K562 (cell line): Measurements from ENCODE around the gene NRSN2. TPM values are rescaled to one million over a fixed set of nuclear protein-coding genes. Genes with fewer than 3 reads are reported as not detected.

Experiments
- polyA plus RNA-seq, 8 experiments: library from polyadenylated mRNA; depleted of rRNA in 4 of 8; stranded (reverse) in 5 of 8; unstranded in 3 of 8; fragments of >200 nt; fragmentation: Nextera tagmentation in 2 of 8; fragmentation: Illumina TruSeq in 1 of 8; extraction: Ambion mirVana in 2 of 8; extraction: Trizol in 1 of 8; gene quantifications; 2 replicates each; pipeline versions ENCODE4 v1.2.1 to v1.2.3, GENCODE V29; 2011 to 2014; ENCODE audit warnings: inconsistent platforms in 1 of 8, missing spikeins in 1 of 8
- total RNA-seq, 7 experiments: library from RNA; depleted of rRNA in 6 of 7; stranded (reverse); fragments of >200 nt in 6 of 7; fragmentation: Illumina TruSeq in 2 of 7; extraction: Trizol in 2 of 7; gene quantifications; 2 replicates each; pipeline versions ENCODE4 v1.2.1 to v1.2.3, GENCODE V29; 2011 to 2021; ENCODE audit warnings: low replicate concordance in 1 of 7

NRSN2 gene
- total and polyA plus RNA-seq, 9 of the 15 experiments (the other 6 are each of a cell fraction or from before 2014, with no cell fraction given), result 7.5 to 29.7 (median 11.1) TPM

Other genes with a start within 250 kb of the NRSN2 start
Only the 7 nearest of the 12 such genes appear.
- not detected in 2 replicates for gene DEFB132, start 89.4 kb upstream of the NRSN2 start, total RNA-seq (2014; rRNA removed)
- not detected in 2 replicates for gene DEFB132, start 89.4 kb upstream of the NRSN2 start, total RNA-seq (2014; rRNA removed; fragmentation: Illumina TruSeq; extraction: Trizol)
- not detected in 2 replicates for gene DEFB132, start 89.4 kb upstream of the NRSN2 start, total RNA-seq (2015; rRNA removed; fragmentation: Illumina TruSeq; extraction: Trizol)
- not detected in 2 replicates for gene DEFB132, start 89.4 kb upstream of the NRSN2 start, total RNA-seq (2021)
- gene DEFB132, start 89.4 kb upstream of the NRSN2 start, polyA plus RNA-seq (2011; rRNA removed), result not detected in 2 replicates
- not detected in 2 replicates for gene DEFB132, start 89.4 kb upstream of the NRSN2 start, polyA plus RNA-seq (2014; fragmentation: Illumina TruSeq; extraction: Trizol)
- not detected for gene DEFB132, start 89.4 kb upstream of the NRSN2 start, polyA plus RNA-seq (2014; fragmentation: Nextera tagmentation; extraction: Ambion mirVana)
- not detected in 2 replicates for gene DEFB132, start 89.4 kb upstream of the NRSN2 start, polyA plus RNA-seq (2014; rRNA removed)
- 1.5 and 2.0 TPM in 2 replicates for gene C20orf96, start 56.4 kb upstream of the NRSN2 start, total RNA-seq (2014; rRNA removed)
- gene C20orf96, start 56.4 kb upstream of the NRSN2 start, total RNA-seq (2014; rRNA removed; fragmentation: Illumina TruSeq; extraction: Trizol), result 2.4 and 3.0 TPM in 2 replicates
- 2.1 and 2.3 TPM in 2 replicates for gene C20orf96, start 56.4 kb upstream of the NRSN2 start, total RNA-seq (2015; rRNA removed; fragmentation: Illumina TruSeq; extraction: Trizol)
- 10.1 TPM in 2 replicates for gene C20orf96, start 56.4 kb upstream of the NRSN2 start, total RNA-seq (2021)
- gene C20orf96, start 56.4 kb upstream of the NRSN2 start, polyA plus RNA-seq (2011; rRNA removed), result 11.0 and 22.6 TPM in 2 replicates
- 8.4 and 9.8 TPM in 2 replicates for gene C20orf96, start 56.4 kb upstream of the NRSN2 start, polyA plus RNA-seq (2014; fragmentation: Illumina TruSeq; extraction: Trizol)
- gene C20orf96, start 56.4 kb upstream of the NRSN2 start, polyA plus RNA-seq (2014; fragmentation: Nextera tagmentation; extraction: Ambion mirVana), result 1 to 10 TPM; 1.7 to 4.2 TPM
- 9.1 and 11.7 TPM in 2 replicates for gene C20orf96, start 56.4 kb upstream of the NRSN2 start, polyA plus RNA-seq (2014; rRNA removed)
- 23.2 and 28.2 TPM in 2 replicates for gene ZCCHC3, start 49.5 kb upstream of the NRSN2 start, total RNA-seq (2014; rRNA removed)
- 10.1 and 10.2 TPM in 2 replicates for gene ZCCHC3, start 49.5 kb upstream of the NRSN2 start, total RNA-seq (2014; rRNA removed; fragmentation: Illumina TruSeq; extraction: Trizol)
- gene ZCCHC3, start 49.5 kb upstream of the NRSN2 start, total RNA-seq (2015; rRNA removed; fragmentation: Illumina TruSeq; extraction: Trizol), result 12.8 and 13.9 TPM in 2 replicates
- 22.1 and 22.5 TPM in 2 replicates for gene ZCCHC3, start 49.5 kb upstream of the NRSN2 start, total RNA-seq (2021)
- gene ZCCHC3, start 49.5 kb upstream of the NRSN2 start, polyA plus RNA-seq (2011; rRNA removed), result 21.2 and 22.0 TPM in 2 replicates
- gene ZCCHC3, start 49.5 kb upstream of the NRSN2 start, polyA plus RNA-seq (2014; fragmentation: Illumina TruSeq; extraction: Trizol), result 16.5 and 17.6 TPM in 2 replicates
- gene ZCCHC3, start 49.5 kb upstream of the NRSN2 start, polyA plus RNA-seq (2014; fragmentation: Nextera tagmentation; extraction: Ambion mirVana), result 1 to 10 TPM; 2.8 to 4.0 TPM
- 22.4 and 23.3 TPM in 2 replicates for gene ZCCHC3, start 49.5 kb upstream of the NRSN2 start, polyA plus RNA-seq (2014; rRNA removed)
- 6.5 and 9.2 TPM in 2 replicates for gene SOX12, start 21.6 kb upstream of the NRSN2 start, total RNA-seq (2014; rRNA removed)
- gene SOX12, start 21.6 kb upstream of the NRSN2 start, total RNA-seq (2014; rRNA removed; fragmentation: Illumina TruSeq; extraction: Trizol), result 1.3 and 1.4 TPM in 2 replicates
- 2.6 and 2.8 TPM in 2 replicates for gene SOX12, start 21.6 kb upstream of the NRSN2 start, total RNA-seq (2015; rRNA removed; fragmentation: Illumina TruSeq; extraction: Trizol)
- 26.1 and 26.3 TPM in 2 replicates for gene SOX12, start 21.6 kb upstream of the NRSN2 start, total RNA-seq (2021)
- 1.8 and 3.5 TPM in 2 replicates for gene SOX12, start 21.6 kb upstream of the NRSN2 start, polyA plus RNA-seq (2011; rRNA removed)
- 6.7 and 7.4 TPM in 2 replicates for gene SOX12, start 21.6 kb upstream of the NRSN2 start, polyA plus RNA-seq (2014; fragmentation: Illumina TruSeq; extraction: Trizol)
- under 1 TPM; 0.42 to 0.48 TPM for gene SOX12, start 21.6 kb upstream of the NRSN2 start, polyA plus RNA-seq (2014; fragmentation: Nextera tagmentation; extraction: Ambion mirVana)
- 6.7 and 9.6 TPM in 2 replicates for gene SOX12, start 21.6 kb upstream of the NRSN2 start, polyA plus RNA-seq (2014; rRNA removed)
- gene TRIB3, start 33.6 kb downstream of the NRSN2 start, total RNA-seq (2014; rRNA removed), result 113 and 114 TPM in 2 replicates
- gene TRIB3, start 33.6 kb downstream of the NRSN2 start, total RNA-seq (2014; rRNA removed; fragmentation: Illumina TruSeq; extraction: Trizol), result 43.5 and 47.4 TPM in 2 replicates
- gene TRIB3, start 33.6 kb downstream of the NRSN2 start, total RNA-seq (2015; rRNA removed; fragmentation: Illumina TruSeq; extraction: Trizol), result 22.1 and 23.0 TPM in 2 replicates
- gene TRIB3, start 33.6 kb downstream of the NRSN2 start, total RNA-seq (2021), result 102 and 110 TPM in 2 replicates
- 44.4 and 114 TPM in 2 replicates for gene TRIB3, start 33.6 kb downstream of the NRSN2 start, polyA plus RNA-seq (2011; rRNA removed)
- 55.3 and 78.6 TPM in 2 replicates for gene TRIB3, start 33.6 kb downstream of the NRSN2 start, polyA plus RNA-seq (2014; fragmentation: Illumina TruSeq; extraction: Trizol)
- 10 to 100 TPM; 12.1 to 14.9 TPM for gene TRIB3, start 33.6 kb downstream of the NRSN2 start, polyA plus RNA-seq (2014; fragmentation: Nextera tagmentation; extraction: Ambion mirVana)
- 78.8 and 80.6 TPM in 2 replicates for gene TRIB3, start 33.6 kb downstream of the NRSN2 start, polyA plus RNA-seq (2014; rRNA removed)
- 46.1 and 58.1 TPM in 2 replicates for gene RBCK1, start 61.2 kb downstream of the NRSN2 start, total RNA-seq (2014; rRNA removed)
- 18.4 and 22.1 TPM in 2 replicates for gene RBCK1, start 61.2 kb downstream of the NRSN2 start, total RNA-seq (2014; rRNA removed; fragmentation: Illumina TruSeq; extraction: Trizol)
- 18.0 and 19.3 TPM in 2 replicates for gene RBCK1, start 61.2 kb downstream of the NRSN2 start, total RNA-seq (2015; rRNA removed; fragmentation: Illumina TruSeq; extraction: Trizol)
- gene RBCK1, start 61.2 kb downstream of the NRSN2 start, total RNA-seq (2021), result 51.7 and 54.2 TPM in 2 replicates
- gene RBCK1, start 61.2 kb downstream of the NRSN2 start, polyA plus RNA-seq (2011; rRNA removed), result 37.6 and 58.2 TPM in 2 replicates
- gene RBCK1, start 61.2 kb downstream of the NRSN2 start, polyA plus RNA-seq (2014; fragmentation: Illumina TruSeq; extraction: Trizol), result 26.5 and 37.1 TPM in 2 replicates
- 1 to 10 TPM; 5.9 to 8.3 TPM for gene RBCK1, start 61.2 kb downstream of the NRSN2 start, polyA plus RNA-seq (2014; fragmentation: Nextera tagmentation; extraction: Ambion mirVana)
- 52.7 and 59.3 TPM in 2 replicates for gene RBCK1, start 61.2 kb downstream of the NRSN2 start, polyA plus RNA-seq (2014; rRNA removed)
- 15.1 and 20.0 TPM in 2 replicates for gene TBC1D20, start 115.4 kb downstream of the NRSN2 start, total RNA-seq (2014; rRNA removed)
- 11.9 and 14.2 TPM in 2 replicates for gene TBC1D20, start 115.4 kb downstream of the NRSN2 start, total RNA-seq (2014; rRNA removed; fragmentation: Illumina TruSeq; extraction: Trizol)
- 11.8 and 12.8 TPM in 2 replicates for gene TBC1D20, start 115.4 kb downstream of the NRSN2 start, total RNA-seq (2015; rRNA removed; fragmentation: Illumina TruSeq; extraction: Trizol)
- gene TBC1D20, start 115.4 kb downstream of the NRSN2 start, total RNA-seq (2021), result 17.8 and 20.6 TPM in 2 replicates
- 25.3 and 45.8 TPM in 2 replicates for gene TBC1D20, start 115.4 kb downstream of the NRSN2 start, polyA plus RNA-seq (2011; rRNA removed)
- gene TBC1D20, start 115.4 kb downstream of the NRSN2 start, polyA plus RNA-seq (2014; fragmentation: Illumina TruSeq; extraction: Trizol), result 20.4 and 23.7 TPM in 2 replicates
- gene TBC1D20, start 115.4 kb downstream of the NRSN2 start, polyA plus RNA-seq (2014; fragmentation: Nextera tagmentation; extraction: Ambion mirVana), result 1 to 10 TPM; 7.0 to 9.5 TPM
- 20.1 and 21.1 TPM in 2 replicates for gene TBC1D20, start 115.4 kb downstream of the NRSN2 start, polyA plus RNA-seq (2014; rRNA removed)